ENCODE measurements around the gene ALG14. TPM values are rescaled to one million over a fixed set of nuclear protein-coding genes. Genes with fewer than 3 reads are reported as not detected.
"Not testable (repeated sequence)": the region's sequence is repeated elsewhere in the genome, so short reads cannot be mapped to it uniquely, and the experiment has no call there.

ALG14 gene
- total and polyA plus RNA-seq, 4 experiments from 2014 or later, result 1.1 to 6.8 (median 3.7) TPM

GRCh38 chr1:95098196-95098595 lies 25.4 kb upstream of the ALG14 start:
- intact Hi-C loops (cut with micrococcal nuclease), result no loop called here
- no peaks in the 10 kb centered on the region for H3K36me3 ChIP-seq (ENCODE audit: insufficient read depth, low read length)
- Mint-ChIP-seq H3K27ac (no peak overlapping the region), H3K4me3 (no peak overlapping the region), H3K36me3 (no peaks in the 10 kb centered on the region), H3K27me3 (peaks cover 2 to 8% of the 10 kb centered on the region in 2 donors), H3K9me3 (no peaks in the 10 kb centered on the region), H3K4me1 (no peaks in the 10 kb centered on the region)
- H3K4me1 ChIP-seq (ENCODE audit: insufficient read depth, low read length), result no peaks in the 10 kb centered on the region
- H3K27me3 ChIP-seq (ENCODE audit: insufficient read depth, low read length), result no peaks in the 10 kb centered on the region
- H3K4me3 ChIP-seq (ENCODE audit: low read length in 2 of 2), result no peak overlapping the region
- no peaks in the 10 kb centered on the region for H3K9me3 ChIP-seq (ENCODE audit: control insufficient read depth in 1 of 2, low read length in 2 of 2)
- DNase-seq, result no peak
- H3K27ac ChIP-seq (ENCODE audit: low read depth, low read length), result no peak overlapping the region
- ChIA-PET POLR2A (ENCODE audit: partially characterized antibody) (no interaction called here), CTCF (ENCODE audit: partially characterized antibody) (interaction anchor here (4.3 kb wide), 1 partner anchor 14 kb away, joined by 17 read pairs; no protein-coding TSS in a partner anchor)

DNA sequence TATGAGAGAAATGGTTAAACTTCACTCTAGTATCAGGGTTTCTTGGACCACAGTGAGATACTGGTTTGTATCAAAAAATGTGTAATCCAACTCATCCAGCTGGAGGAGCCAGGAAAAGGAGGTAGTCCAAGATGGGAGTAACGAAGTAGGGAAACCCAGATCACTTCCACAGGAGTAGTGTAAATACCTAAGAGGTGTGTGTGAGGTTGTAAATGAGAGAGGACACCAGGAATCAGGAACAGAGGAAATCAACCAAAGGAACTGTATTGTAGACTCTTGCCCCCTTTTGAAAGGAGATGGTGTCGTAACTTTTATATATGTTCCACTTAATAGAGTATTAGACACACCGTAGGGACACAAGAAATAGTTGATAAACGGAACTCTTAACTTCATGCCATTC lies 24.7 kb upstream of the ALG14 start:
- H3K4me3 ChIP-seq (ENCODE audit: low read length in 2 of 2), result no peak overlapping the region
- H3K4me1 ChIP-seq (ENCODE audit: insufficient read depth, low read length), result no peaks in the 10 kb centered on the region
- POLR2A ChIA-PET (ENCODE audit: partially characterized antibody), result no interaction called here
- H3K36me3 ChIP-seq (ENCODE audit: insufficient read depth, low read length), result no peaks in the 10 kb centered on the region
- Mint-ChIP-seq H3K4me3 (no peak overlapping the region), H3K36me3 (no peaks in the 10 kb centered on the region), H3K27ac (no peak overlapping the region), H3K9me3 (no peaks in the 10 kb centered on the region), H3K4me1 (no peaks in the 10 kb centered on the region), H3K27me3 (peaks cover 2 to 8% of the 10 kb centered on the region in 2 donors)
- no peak overlapping the region for H3K27ac ChIP-seq (ENCODE audit: low read depth, low read length)
- CTCF ChIA-PET (ENCODE audit: partially characterized antibody), result interaction anchor here (4.3 kb wide), 1 partner anchor 13 kb away, joined by 17 read pairs; no protein-coding TSS in a partner anchor
- intact Hi-C loops (cut with micrococcal nuclease), result no loop called here
- no peaks in the 10 kb centered on the region for H3K9me3 ChIP-seq (ENCODE audit: control insufficient read depth in 1 of 2, low read length in 2 of 2)
- no peak for DNase-seq
- no peaks in the 10 kb centered on the region for H3K27me3 ChIP-seq (ENCODE audit: insufficient read depth, low read length)

DNA sequence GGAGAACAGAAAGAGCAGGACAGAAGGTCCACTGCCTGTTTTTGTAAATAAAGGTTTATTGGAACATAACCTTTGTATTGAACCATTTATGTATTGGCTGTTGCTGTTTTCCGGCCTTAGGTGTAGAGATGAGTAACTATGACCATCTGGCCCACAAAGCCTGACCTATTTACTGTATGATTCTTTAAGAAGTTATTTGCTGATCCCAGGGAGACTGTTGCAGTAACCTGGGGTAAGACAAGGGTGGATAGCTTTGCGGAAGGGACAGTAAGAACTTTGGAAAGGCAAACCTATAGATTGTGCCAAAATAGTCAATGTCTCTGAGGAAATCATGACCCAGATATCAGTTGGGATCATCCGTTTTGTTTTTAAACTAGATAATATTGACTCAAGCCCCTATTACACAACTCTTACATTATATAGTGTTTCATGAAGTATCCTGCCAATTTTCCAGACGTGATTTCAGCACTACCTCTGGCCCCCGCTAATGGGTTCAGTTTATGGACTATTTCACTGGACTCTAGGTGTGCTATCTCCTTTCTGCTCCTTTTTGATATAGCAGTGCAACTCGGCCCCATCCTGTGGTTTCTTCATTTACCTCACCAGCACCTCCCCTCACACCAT lies 23.6 kb upstream of the ALG14 start:
- no peaks in the 10 kb centered on the region for H3K36me3 Mint-ChIP-seq
- no peaks in the 10 kb centered on the region for H3K27me3 ChIP-seq (ENCODE audit: insufficient read depth, low read length)
- H3K4me3 Mint-ChIP-seq, result no peak overlapping the region
- no peak for DNase-seq
- H3K27me3 Mint-ChIP-seq, result peaks cover 2 to 8% of the 10 kb centered on the region in 2 donors
- no peak overlapping the region for H3K27ac ChIP-seq (ENCODE audit: low read depth, low read length)
- H3K4me3 ChIP-seq (ENCODE audit: low read length in 2 of 2), result no peak overlapping the region
- no peaks in the 10 kb centered on the region for H3K4me1 Mint-ChIP-seq
- H3K27ac Mint-ChIP-seq, result no peak overlapping the region
- intact Hi-C loops (cut with micrococcal nuclease), result no loop called here
- H3K9me3 Mint-ChIP-seq, result no peaks in the 10 kb centered on the region
- CTCF ChIA-PET (ENCODE audit: partially characterized antibody), result interaction anchor here (4.3 kb wide), 1 partner anchor 12 kb away, joined by 17 read pairs; no protein-coding TSS in a partner anchor
- POLR2A ChIA-PET (ENCODE audit: partially characterized antibody), result no interaction called here
- no peaks in the 10 kb centered on the region for H3K9me3 ChIP-seq (ENCODE audit: control insufficient read depth in 1 of 2, low read length in 2 of 2)
- no peaks in the 10 kb centered on the region for H3K4me1 ChIP-seq (ENCODE audit: insufficient read depth, low read length)
- H3K36me3 ChIP-seq (ENCODE audit: insufficient read depth, low read length), result no peaks in the 10 kb centered on the region

GRCh38 chr1:95095833-95096217 lies 23.1 kb upstream of the ALG14 start:
- no peak overlapping the region for H3K4me3 ChIP-seq (ENCODE audit: low read length in 2 of 2)
- no peaks in the 10 kb centered on the region for H3K27me3 ChIP-seq (ENCODE audit: insufficient read depth, low read length)
- intact Hi-C loops (cut with micrococcal nuclease), result no loop called here
- no peaks in the 10 kb centered on the region for H3K4me1 ChIP-seq (ENCODE audit: insufficient read depth, low read length)
- Mint-ChIP-seq H3K4me1 (no peaks in the 10 kb centered on the region), H3K4me3 (no peak overlapping the region), H3K36me3 (no peaks in the 10 kb centered on the region), H3K27ac (no peak overlapping the region), H3K9me3 (peaks cover 0 to 2% (median 0%) of the 10 kb centered on the region in 8 donors), H3K27me3 (peaks cover 4 to 9% of the 10 kb centered on the region in 2 donors)
- ChIA-PET POLR2A (ENCODE audit: partially characterized antibody) (no interaction called here), CTCF (ENCODE audit: partially characterized antibody) (interaction anchor here (4.3 kb wide), 1 partner anchor 11 kb away, joined by 17 read pairs; no protein-coding TSS in a partner anchor)
- no peak overlapping the region for H3K27ac ChIP-seq (ENCODE audit: low read depth, low read length)
- DNase-seq, result no peak
- H3K9me3 ChIP-seq (ENCODE audit: control insufficient read depth in 1 of 2, low read length in 2 of 2), result no peaks in the 10 kb centered on the region
- no peaks in the 10 kb centered on the region for H3K36me3 ChIP-seq (ENCODE audit: insufficient read depth, low read length)

DNA sequence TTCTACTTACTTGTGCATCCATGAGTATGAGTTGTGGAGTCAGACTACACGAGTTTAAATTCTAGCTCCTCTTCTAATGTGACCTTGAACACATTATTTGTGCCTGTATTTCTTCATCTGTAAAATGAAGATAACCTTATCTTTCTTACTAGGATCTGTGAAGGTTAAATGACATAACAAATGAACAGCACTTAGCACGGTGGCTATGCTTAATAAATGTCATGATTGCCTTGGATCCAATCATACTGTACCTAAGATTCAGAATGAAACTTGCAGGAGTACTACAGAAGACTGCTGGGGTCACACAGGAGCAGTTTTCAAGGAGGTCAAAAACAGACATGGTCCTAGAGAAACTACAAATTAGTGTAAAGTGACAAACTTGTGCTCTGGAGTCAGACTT lies 22.2 kb upstream of the ALG14 start:
- Mint-ChIP-seq H3K27ac (no peak overlapping the region), H3K36me3 (no peaks in the 10 kb centered on the region), H3K4me1 (no peaks in the 10 kb centered on the region), H3K9me3 (peaks cover 0 to 2% (median 0%) of the 10 kb centered on the region in 8 donors), H3K4me3 (no peak overlapping the region), H3K27me3 (peaks cover 10% of the 10 kb centered on the region in 2 donors)
- ChIA-PET CTCF (ENCODE audit: partially characterized antibody) (interaction anchor here (4.3 kb wide), 1 partner anchor 10 kb away, joined by 17 read pairs; no protein-coding TSS in a partner anchor), POLR2A (ENCODE audit: partially characterized antibody) (no interaction called here)
- DNase-seq, result no peak
- intact Hi-C loops (cut with micrococcal nuclease), result no loop called here
- no peaks in the 10 kb centered on the region for H3K36me3 ChIP-seq (ENCODE audit: insufficient read depth, low read length)
- H3K27me3 ChIP-seq (ENCODE audit: insufficient read depth, low read length), result no peaks in the 10 kb centered on the region
- no peak overlapping the region for H3K27ac ChIP-seq (ENCODE audit: low read depth, low read length)
- no peak overlapping the region for H3K4me3 ChIP-seq (ENCODE audit: low read length in 2 of 2)
- H3K4me1 ChIP-seq (ENCODE audit: insufficient read depth, low read length), result no peaks in the 10 kb centered on the region
- H3K9me3 ChIP-seq (ENCODE audit: control insufficient read depth in 1 of 2, low read length in 2 of 2), result no peaks in the 10 kb centered on the region

DNA sequence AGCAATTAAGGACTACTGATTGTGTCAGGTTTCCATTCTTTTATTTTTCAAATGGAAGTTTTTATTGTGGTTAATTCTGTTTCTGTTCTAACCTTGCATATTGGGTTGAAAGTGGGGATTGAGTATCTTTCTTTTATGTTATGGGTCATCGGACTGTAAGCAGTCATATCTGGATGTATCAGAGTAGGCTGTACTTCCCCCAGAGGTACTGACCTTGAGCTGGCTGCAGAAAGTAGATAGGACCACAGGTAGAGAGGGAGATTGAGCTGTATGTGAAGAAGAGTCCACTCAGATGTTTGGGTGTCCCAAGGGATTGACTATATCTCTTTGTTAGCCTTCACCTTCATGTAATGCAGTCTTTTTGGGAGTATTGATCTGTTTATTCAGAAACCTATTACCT lies 20.5 kb upstream of the ALG14 start:
- H3K27me3 ChIP-seq (ENCODE audit: insufficient read depth, low read length), result no peaks in the 10 kb centered on the region
- H3K9me3 ChIP-seq (ENCODE audit: control insufficient read depth in 1 of 2, low read length in 2 of 2), result no peaks in the 10 kb centered on the region
- DNase-seq, result no peak
- no peaks in the 10 kb centered on the region for H3K36me3 ChIP-seq (ENCODE audit: insufficient read depth, low read length)
- ChIA-PET CTCF (ENCODE audit: partially characterized antibody) (no interaction called here), POLR2A (ENCODE audit: partially characterized antibody) (no interaction called here)
- H3K27ac ChIP-seq (ENCODE audit: low read depth, low read length), result no peak overlapping the region
- Mint-ChIP-seq H3K27ac (no peak overlapping the region), H3K9me3 (peaks cover 0 to 4% (median 0%) of the 10 kb centered on the region in 8 donors), H3K36me3 (no peaks in the 10 kb centered on the region), H3K27me3 (peaks cover 12 to 15% of the 10 kb centered on the region in 2 donors), H3K4me3 (no peak overlapping the region), H3K4me1 (no peaks in the 10 kb centered on the region)
- no peak overlapping the region for H3K4me3 ChIP-seq (ENCODE audit: low read length in 2 of 2)
- no peaks in the 10 kb centered on the region for H3K4me1 ChIP-seq (ENCODE audit: insufficient read depth, low read length)
- intact Hi-C loops (cut with micrococcal nuclease), result no loop called here

DNA sequence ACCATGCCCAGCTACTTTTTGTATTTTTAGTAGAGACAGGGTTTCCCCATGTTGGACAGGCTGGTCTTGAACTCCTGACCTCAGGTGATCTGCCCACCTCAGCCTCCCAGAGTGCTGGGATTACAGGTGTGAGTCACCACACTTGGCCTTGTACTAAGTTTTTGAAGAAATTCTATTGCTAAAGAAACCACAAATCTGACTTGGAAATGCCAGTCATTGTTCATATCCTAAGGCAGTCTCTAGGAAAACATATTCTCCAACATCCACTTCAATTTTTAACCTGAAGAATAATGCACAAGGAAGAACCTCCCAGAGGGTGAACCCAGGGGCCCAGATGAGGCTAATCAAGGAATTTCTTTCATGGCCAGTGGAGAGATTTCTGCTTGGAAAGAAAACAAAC lies 20.1 kb upstream of the ALG14 start:
- CTCF ChIA-PET (ENCODE audit: partially characterized antibody); H3K4me1 Mint-ChIP-seq; H3K9me3 Mint-ChIP-seq; H3K36me3 Mint-ChIP-seq; H3K27me3 ChIP-seq (ENCODE audit: insufficient read depth, low read length); H3K27ac Mint-ChIP-seq; H3K36me3 ChIP-seq (ENCODE audit: insufficient read depth, low read length); H3K4me3 Mint-ChIP-seq; intact Hi-C loops (cut with micrococcal nuclease); H3K4me3 ChIP-seq (ENCODE audit: low read length in 2 of 2); H3K27ac ChIP-seq (ENCODE audit: low read depth, low read length); DNase-seq; H3K9me3 ChIP-seq (ENCODE audit: control insufficient read depth in 1 of 2, low read length in 2 of 2); H3K4me1 ChIP-seq (ENCODE audit: insufficient read depth, low read length); POLR2A ChIA-PET (ENCODE audit: partially characterized antibody): not testable (repeated sequence)
- H3K27me3 Mint-ChIP-seq, result peaks cover 10 to 17% of the 10 kb centered on the region in 2 donors
